ENCODE data around the gene EEF2KMT. TPM values are rescaled to one million over a fixed set of nuclear protein-coding genes. Genes with fewer than 3 reads are reported as not detected.

Gene EEF2KMT
- total and polyA plus RNA-seq, 8 donors, result 2.5 to 8.2 (median 4.6) TPM

- DNase-seq (no peak), ATAC-seq (no peak), FAIRE-seq (no peak)
- H3K27ac ChIP-seq, result no peak overlapping the region
- peaks cover 0 to 11% (median 0%) of the 10 kb centered on the region in 3 donors for H3K4me1 ChIP-seq
- WGBS, 2 donors, result 91% methylated on average over 9 of the region's 9 CpGs
- no peak for TF ChIP-seq CTCF (IDR thresholded peaks at IDR 0.05)
- H3K27me3 ChIP-seq, result no peaks in the 10 kb centered on the region
- intact Hi-C loops (cut with DNase I), result no loop called here
- no peaks in the 10 kb centered on the region for H3K36me3 ChIP-seq
- no peaks in the 10 kb centered on the region for H3K9me3 ChIP-seq
- no peak overlapping the region for H3K4me3 ChIP-seq
These were observed 27.7 kb downstream of the EEF2KMT start for GRCh38 chr16:5069854-5070253.

GRCh38 chr16:5069048-5069447 is 28.5 kb downstream of the EEF2KMT start:
- 75 to 79% methylated on average over 9 of the region's 9 CpGs for WGBS, 2 donors
- DNase-seq, result no peak
- no peak for FAIRE-seq

GRCh38 chr16:5066511-5066910 is 31.1 kb downstream of the EEF2KMT start:
- H3K27ac ChIP-seq, result no peak overlapping the region
- no peaks in the 10 kb centered on the region for H3K9me3 ChIP-seq
- H3K36me3 ChIP-seq, result no peaks in the 10 kb centered on the region
- H3K4me3 ChIP-seq, result no peak overlapping the region
- no peaks in the 10 kb centered on the region for H3K27me3 ChIP-seq
- intact Hi-C loops (cut with DNase I), result no loop called here
- no peaks in the 10 kb centered on the region for H3K4me1 ChIP-seq
- ATAC-seq, result no peak
- 67 to 76% methylated on average over 6 of the region's 6 CpGs for WGBS, 2 donors
- DNase-seq, result no peak
- no peak for FAIRE-seq
- TF ChIP-seq CTCF (IDR thresholded peaks at IDR 0.05), result no peak

More at GRCh38 chr16:5069048-5069447, 28.5 kb downstream of the EEF2KMT start:
- Histone ChIP-seq H3K4me1 (peaks cover 0 to 11% (median 0%) of the 10 kb centered on the region in 3 donors), H3K9me3 (no peaks in the 10 kb centered on the region), H3K27me3 (no peaks in the 10 kb centered on the region), H3K36me3 (no peaks in the 10 kb centered on the region), H3K27ac (no peak overlapping the region), H3K4me3 (no peak overlapping the region)
- no peak for ATAC-seq
- intact Hi-C loops (cut with DNase I), result no loop called here
- TF ChIP-seq CTCF (IDR thresholded peaks at IDR 0.05), result no peak

- no peaks in the 10 kb centered on the region for H3K36me3 ChIP-seq
- H3K4me1 ChIP-seq, result no peaks in the 10 kb centered on the region
- TF ChIP-seq CTCF (IDR thresholded peaks at IDR 0.05), result no peak
- H3K9me3 ChIP-seq, result no peaks in the 10 kb centered on the region
- DNase-seq (no peak), ATAC-seq (peak in 3 of 4 donors; percentile 25 to 67 (median 55)), FAIRE-seq (no peak)
- no peaks in the 10 kb centered on the region for H3K27me3 ChIP-seq
- no peak within 1 kb of the TSS for H3K4me3 ChIP-seq
- intact Hi-C loops (cut with DNase I), result no loop called here
- 60 to 63% methylated on average over 8 to 10 of the region's 10 CpGs for WGBS, 2 donors
- H3K27ac ChIP-seq, result no peak within 1 kb of the TSS
These were observed 31.8 kb downstream of the EEF2KMT start, which contains the start of gene C16orf89 for GRCh38 chr16:5065813-5066212. Gene C16orf89, minus strand, starts transcription at chr16:5065956. Its CDS starts 48 bp downstream, at chr16:5065908.

- FAIRE-seq, result no peak
- Histone ChIP-seq H3K27me3 (no peaks in the 10 kb centered on the region), H3K36me3 (no peaks in the 10 kb centered on the region), H3K27ac (no peak overlapping the region), H3K4me3 (no peak overlapping the region), H3K4me1 (no peaks in the 10 kb centered on the region), H3K9me3 (no peaks in the 10 kb centered on the region)
- no peak for DNase-seq
- intact Hi-C loops (cut with DNase I), result no loop called here
- no peak for TF ChIP-seq CTCF (IDR thresholded peaks at IDR 0.05)
- WGBS, 2 donors, result 45 to 50% methylated on average over 8 of the region's 8 CpGs
- ATAC-seq, result peak in 3 of 4 donors; percentile 34 to 62 (median 59)
These were observed 32.3 kb downstream of the EEF2KMT start for GRCh38 chr16:5065326-5065725.

All from pancreas (tissue), 10 donors.